HepG2 (cell line): ENCODE results near the gene LPO. TPM values are rescaled to one million over a fixed set of nuclear protein-coding genes. Genes with fewer than 3 reads are reported as not detected.

Source experiments
- ATAC-seq: fragments of 200-7000 bp; cut with Tn5 transposase; 3 replicates; pipeline ENCODE4 v1.9.1; 2020; ENCODE audit warnings: mild to moderate bottlenecking, moderate library complexity
- BruUV-seq: library from RNA; stranded (reverse); fragments of 400-500 nt; replicated peaks from 2 replicates; lab custom pipeline; 2021; lab: Mats Ljungman, UMichigan
- CTCF ChIA-PET: fragments of 300-600 bp; formaldehyde crosslinking; extraction: SDS; loops from one replicate; lab custom pipeline; 2021; ENCODE audit warnings: low total read pairs, inconsistent platforms, low intra/inter-chr PET ratio; lab: Yijun Ruan, JAX
- POLR2A ChIA-PET: fragments of 350-600 bp; sonication (Branson Sonifier 250); formaldehyde crosslinking; loops from one replicate; lab custom pipeline; 2020; ENCODE audit warnings: antibody characterized with exemption, inconsistent platforms; lab: Yijun Ruan, JAX
- DNase-seq: peaks from one replicate; pipeline ENCODE4 v3.0.0-alpha.2; 2015; ENCODE audit warnings: low spot score
- FAIRE-seq: peaks from 3 replicates; lab custom pipeline; 2011; peaks lifted over from hg19 to GRCh38; lab: Jason Lieb, UNC
- H2AFZ ChIP-seq: one replicate; pipeline ENCODE4 v1.6.1; 2011; ENCODE audit warnings: low read length, inconsistent platforms
- H3K27ac ChIP-seq: fragments of 300-600 bp; 3 replicates; pipeline ENCODE4 v1.8.0; 2011; ENCODE audit warnings: mixed run types, mild to moderate bottlenecking, mixed read lengths, low read length, inconsistent platforms; ENCODE audit not compliant: insufficient read depth; ENCODE audit errors: extremely low read length
- H3K27me3 ChIP-seq, 2 experiments: fragments of 200-600 bp in 1 of 2; 2 replicates in 1 of 2; 3 replicates in 1 of 2; pipeline versions ENCODE4 v1.6.0 to v1.8.0; 2011; ENCODE audit warnings: low read length in 2 of 2, mild to moderate bottlenecking in 2 of 2, moderate library complexity in 2 of 2, inconsistent platforms in 1 of 2; ENCODE audit not compliant: insufficient read depth in 2 of 2, control insufficient read depth in 1 of 2
- H3K36me3 ChIP-seq, 2 experiments: fragments of 200-600 bp in 1 of 2; replicated peaks in 1 of 2; 2 replicates in 1 of 2; 3 replicates in 1 of 2; pipeline versions ENCODE4 v1.5.1 to v1.8.0; 2011; ENCODE audit warnings: low read length in 2 of 2, inconsistent platforms in 1 of 2; ENCODE audit not compliant: insufficient read depth in 2 of 2, control insufficient read depth in 1 of 2
- H3K4me1 ChIP-seq: 2 replicates; pipeline ENCODE4 v1.5.1; 2012; ENCODE audit warnings: low read length, inconsistent platforms; ENCODE audit not compliant: insufficient read depth
- H3K4me2 ChIP-seq: 2 replicates; pipeline ENCODE4 v1.6.0; 2011; ENCODE audit warnings: low read depth, low read length, inconsistent platforms
- H3K4me3 ChIP-seq, 3 experiments: fragments of 200-600 bp in 1 of 3; sonication (generic), shearing (Covaris generic) in 1 of 3; replicated peaks in 1 of 3; 2 replicates each; pipeline ENCODE4 v1.5.1; 2011 to 2016; ENCODE audit warnings: low read length in 3 of 3, inconsistent platforms in 2 of 3, low read depth in 2 of 3, mild to moderate bottlenecking in 2 of 3, control low read depth in 1 of 3, mixed read lengths in 1 of 3; ENCODE audit not compliant: insufficient read depth in 1 of 3
- H3K79me2 ChIP-seq: one replicate; pipeline ENCODE4 v1.6.1; 2011; ENCODE audit warnings: low read length, inconsistent platforms; ENCODE audit not compliant: insufficient read depth
- H3K9ac ChIP-seq: 2 replicates; pipeline ENCODE4 v1.6.0; 2011; ENCODE audit warnings: mild to moderate bottlenecking, low read depth, low read length, inconsistent platforms; ENCODE audit not compliant: insufficient read depth
- H3K9me3 ChIP-seq: 2 replicates; pipeline ENCODE4 v1.5.1; 2012; ENCODE audit warnings: mild to moderate bottlenecking, low read length
- H4K20me1 ChIP-seq: 2 replicates; pipeline ENCODE4 v1.6.0; 2011; ENCODE audit warnings: inconsistent platforms, mild to moderate bottlenecking, low read length, moderate library complexity; ENCODE audit not compliant: insufficient read depth
- ADNP ChIP-seq: sonication (generic); formaldehyde crosslinking; IDR thresholded peaks from 2 replicates; pipeline ENCODE4 v1.4.0; 2020; ENCODE audit warnings: missing genetic modification reagents
- MXD4 ChIP-seq: IDR thresholded peaks from 2 replicates; pipeline ENCODE4 v1.6.1; 2016; ENCODE audit warnings: mild to moderate bottlenecking, missing biosample characterization, missing genetic modification reagents
- PHB2 ChIP-seq: fragments of 450-650 bp; IDR thresholded peaks from 2 replicates; pipeline ENCODE4 v1.6.1; 2018; ENCODE audit not compliant: partially characterized antibody
- RFXANK ChIP-seq: IDR thresholded peaks from 2 replicates; pipeline ENCODE4 v1.6.1; 2016
- STAG1 ChIP-seq: sonication (generic); formaldehyde crosslinking; IDR thresholded peaks from 2 replicates; pipeline ENCODE4 v1.4.0; 2020; ENCODE audit warnings: missing genetic modification reagents
- ZSCAN20 ChIP-seq: sonication (generic); formaldehyde crosslinking; IDR thresholded peaks from 2 replicates; pipeline ENCODE4 v1.4.0; 2020; ENCODE audit warnings: missing genetic modification reagents, mild to moderate bottlenecking, borderline replicate concordance
- WGBS: methylation state at CpG from one replicate; pipeline ENCODE4 v1.1.6; 2017; ENCODE audit warnings: low lambda C conversion rate; 5-methylcytosine and 5-hydroxymethylcytosine counted together
- in situ Hi-C: cut with HindIII; loops from 2 replicates; pipeline ENCODE4 v1.10.0; 2017; ENCODE audit warnings: low pct_unique_long_range_greater_than_20kb; ENCODE audit not compliant: extremely low pct_ligation_motif_present
- intact Hi-C: fragments of 100-400 bp; cut with micrococcal nuclease; formaldehyde crosslinking; loops from one replicate; pipeline ENCODE4 v1.10.0; 2022; ENCODE audit not compliant: unreplicated experiment
- polyA plus RNA-seq, 8 experiments: library from polyadenylated mRNA; depleted of rRNA in 3 of 8; stranded (reverse) in 7 of 8; unstranded in 1 of 8; fragments of >200 nt; fragmentation: Illumina TruSeq in 4 of 8; extraction: Trizol in 4 of 8; gene quantifications; 2 replicates each; pipeline versions ENCODE4 v1.2.1 to v1.2.3, GENCODE V29; 2011 to 2016; ENCODE audit warnings: low read depth in 4 of 8, missing spikeins in 1 of 8, mixed read lengths in 1 of 8; ENCODE audit not compliant: insufficient read depth in 1 of 8
- total RNA-seq, 5 experiments: library from RNA; depleted of rRNA; stranded (reverse); fragments of >200 nt; fragmentation: Illumina TruSeq; extraction: Trizol; gene quantifications; 2 replicates each; pipeline ENCODE4 v1.2.3, GENCODE V29; 2016; ENCODE audit warnings: low read depth in 1 of 5
- TF ChIP-seq, protein P1 (sequence below): sonication (generic); formaldehyde crosslinking; IDR thresholded peaks from 2 replicates; pipeline ENCODE4 v1.5.0; 2020; ENCODE audit warnings: mild to moderate bottlenecking, missing genetic modification reagents, moderate library complexity

LPO gene
- total and polyA plus RNA-seq, 2 of the 13 experiments (the other 11 are each of a cell fraction or from before 2014, with no cell fraction given), result not detected

DNA sequence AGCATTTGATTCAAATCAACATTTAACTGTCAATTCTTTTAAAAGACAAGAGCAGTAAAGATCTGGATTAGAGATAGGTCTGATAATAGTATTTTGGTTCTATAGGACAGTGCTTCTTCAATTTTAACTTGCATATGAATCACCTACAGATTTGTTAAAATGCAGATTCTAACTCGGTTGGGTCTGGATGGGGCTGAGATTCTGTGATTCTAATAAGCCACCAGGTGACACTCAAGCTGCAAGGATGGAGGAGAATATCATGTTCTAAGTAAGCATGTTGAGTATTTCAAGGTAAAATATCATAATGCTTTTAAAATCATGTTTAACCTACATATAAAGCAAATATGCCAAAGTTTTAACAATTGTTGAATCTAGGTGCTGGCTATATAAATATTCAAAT lies 74.4 kb downstream of the LPO start:
- Histone ChIP-seq H3K9me3 (no peaks in the 10 kb centered on the region), H4K20me1 (no peaks in the 10 kb centered on the region), H3K4me2 (no peak overlapping the region), H3K9ac (no peak overlapping the region), H3K79me2 (no peaks in the 10 kb centered on the region), H3K4me3 (no peak overlapping the region), H3K27me3 (peaks cover 21 to 77% of the 10 kb centered on the region in 2 experiments; a peak in 4 of 5 replicates), H3K36me3 (no peaks in the 10 kb centered on the region), H3K27ac (no peak overlapping the region), H2AFZ (no peak overlapping the region), H3K4me1 (peaks cover 21% of the 10 kb centered on the region)
- DNase-seq (no peak), ATAC-seq (no peak), FAIRE-seq (no peak)
- in situ Hi-C loops (no loop called here), intact Hi-C loops (no loop called here)
- TF ChIP-seq ZSCAN20 (CRISPR knock-in tag) (no peak), STAG1 (peak; percentile 65), RFXANK (CRISPR knock-in tag) (no peak), PHB2 (no peak), MXD4 (CRISPR knock-in tag) (no peak), ADNP (CRISPR knock-in tag) (no peak)
- TF ChIP-seq, protein P1, sequence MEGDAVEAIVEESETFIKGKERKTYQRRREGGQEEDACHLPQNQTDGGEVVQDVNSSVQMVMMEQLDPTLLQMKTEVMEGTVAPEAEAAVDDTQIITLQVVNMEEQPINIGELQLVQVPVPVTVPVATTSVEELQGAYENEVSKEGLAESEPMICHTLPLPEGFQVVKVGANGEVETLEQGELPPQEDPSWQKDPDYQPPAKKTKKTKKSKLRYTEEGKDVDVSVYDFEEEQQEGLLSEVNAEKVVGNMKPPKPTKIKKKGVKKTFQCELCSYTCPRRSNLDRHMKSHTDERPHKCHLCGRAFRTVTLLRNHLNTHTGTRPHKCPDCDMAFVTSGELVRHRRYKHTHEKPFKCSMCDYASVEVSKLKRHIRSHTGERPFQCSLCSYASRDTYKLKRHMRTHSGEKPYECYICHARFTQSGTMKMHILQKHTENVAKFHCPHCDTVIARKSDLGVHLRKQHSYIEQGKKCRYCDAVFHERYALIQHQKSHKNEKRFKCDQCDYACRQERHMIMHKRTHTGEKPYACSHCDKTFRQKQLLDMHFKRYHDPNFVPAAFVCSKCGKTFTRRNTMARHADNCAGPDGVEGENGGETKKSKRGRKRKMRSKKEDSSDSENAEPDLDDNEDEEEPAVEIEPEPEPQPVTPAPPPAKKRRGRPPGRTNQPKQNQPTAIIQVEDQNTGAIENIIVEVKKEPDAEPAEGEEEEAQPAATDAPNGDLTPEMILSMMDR (CRISPR knock-in tag), result peak; percentile 27; the same call in 1 of the 2 replicates
- ChIA-PET CTCF (interaction anchor here (2.0 kb wide), 1 partner anchor 134 kb away, joined by 6 read pairs; no protein-coding TSS in a partner anchor), POLR2A (no interaction called here)
- BruUV-seq, result no TSS peak
- WGBS, result 0% methylated on average over 1 of the region's 1 CpG
